Measurements from ENCODE around the gene ADAMTS17.

- TF ChIP-seq YY1 (IDR thresholded peaks at IDR 0.05; ENCODE audit: insufficient read depth, insufficient read length) (no peak), SUZ12 (IDR thresholded peaks at IDR 0.05; ENCODE audit: extremely low read depth, insufficient read depth, insufficient read length) (no peak), ZNF274 (IDR thresholded peaks at IDR 0.05; ENCODE audit: low read depth, low read length) (no peak)
Measured at GRCh38 chr15:99997112-99997651, 344.6 kb downstream of the ADAMTS17 start.
